Stimulated activated naive CD8-positive, alpha-beta T cell treated with anti-CD3 and anti-CD28 coated beads, Interleukin-15, Interleukin-2, amounts not matched to agents 100 ng/mL and 50 ng/mL, for 24 hours (primary cell): Measurements from ENCODE around the gene ACOT7.
A peak's percentile ranks its signal among the peaks of the same experiment; 100 is the strongest.

ENCODE experiments used
- H3K27ac Mint-ChIP-seq: one replicate; pipeline ENCODE4 v1.8.0; 2021; ENCODE audit warnings: mild to moderate bottlenecking, mixed read lengths
- H3K27me3 Mint-ChIP-seq: one replicate; pipeline ENCODE4 v1.8.0; 2021; ENCODE audit warnings: mixed read lengths
- H3K36me3 Mint-ChIP-seq: one replicate; pipeline ENCODE4 v1.8.0; 2021; ENCODE audit warnings: low read depth, mixed read lengths
- H3K4me1 Mint-ChIP-seq: one replicate; pipeline ENCODE4 v1.8.0; 2021; ENCODE audit warnings: low read depth, mixed read lengths
- H3K4me3 Mint-ChIP-seq: one replicate; pipeline ENCODE4 v1.8.0; 2021; ENCODE audit warnings: mild to moderate bottlenecking, mixed read lengths
- H3K9me3 Mint-ChIP-seq: one replicate; pipeline ENCODE4 v1.8.0; 2021; ENCODE audit warnings: mixed read lengths

Gene ACOT7

DNA sequence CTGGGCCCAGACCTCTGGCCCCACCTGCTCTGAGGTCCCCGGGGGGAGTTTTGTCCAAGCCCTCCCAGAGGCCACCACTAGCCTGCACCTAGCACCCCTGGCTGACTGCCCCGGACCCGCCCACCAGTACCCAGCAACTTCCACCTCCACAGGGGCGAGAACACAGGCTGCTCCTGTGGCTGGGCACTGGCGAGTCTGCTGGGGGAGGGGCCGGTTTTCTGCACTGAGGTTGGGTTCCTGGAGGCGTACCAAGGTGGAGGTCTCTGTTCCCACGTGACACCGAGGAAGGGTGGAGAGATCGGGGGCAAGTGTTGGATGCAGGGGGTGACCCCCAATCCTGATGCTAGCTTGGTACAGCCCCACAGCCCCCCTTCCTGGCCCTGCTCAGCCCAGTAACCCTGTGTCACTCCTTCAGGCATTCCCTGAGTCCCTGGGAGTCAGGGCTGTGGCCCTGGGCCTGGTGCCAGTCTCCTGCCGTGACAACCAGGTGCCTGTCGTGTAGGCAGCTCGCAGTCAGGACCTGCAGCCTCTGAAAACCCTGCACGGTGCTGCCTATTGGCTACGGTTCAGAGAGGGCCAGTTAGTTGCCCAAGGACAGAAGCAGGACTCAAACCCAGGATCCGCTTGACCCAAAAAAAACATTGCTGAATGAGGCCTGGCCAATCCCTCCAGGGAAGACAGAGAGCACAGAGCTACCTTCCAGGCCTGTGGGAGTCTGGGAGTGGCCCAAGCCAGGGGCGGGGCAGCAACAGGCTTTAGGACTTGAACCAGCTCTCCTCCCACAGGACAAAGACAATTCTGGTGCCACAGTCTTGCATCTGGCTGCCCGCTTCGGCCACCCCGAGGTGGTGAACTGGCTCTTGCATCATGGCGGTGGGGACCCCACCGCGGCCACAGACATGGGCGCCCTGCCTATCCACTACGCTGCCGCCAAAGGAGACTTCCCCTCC is 34.1 kb upstream of the ACOT7 start:
- peaks cover 22% of the 10 kb centered on the region for H3K27me3 Mint-ChIP-seq
- no peak overlapping the region for H3K27ac Mint-ChIP-seq
- H3K4me3 Mint-ChIP-seq, result no peak overlapping the region
- H3K4me1 Mint-ChIP-seq, result peaks cover 11% of the 10 kb centered on the region
- no peaks in the 10 kb centered on the region for H3K36me3 Mint-ChIP-seq
- no peaks in the 10 kb centered on the region for H3K9me3 Mint-ChIP-seq

GRCh38 chr1:6426972-6427350 is 33.4 kb upstream of the ACOT7 start:
- H3K27ac Mint-ChIP-seq, result no peak overlapping the region
- peaks cover 11% of the 10 kb centered on the region for H3K4me1 Mint-ChIP-seq
- no peak overlapping the region for H3K4me3 Mint-ChIP-seq
- H3K36me3 Mint-ChIP-seq, result no peaks in the 10 kb centered on the region
- H3K27me3 Mint-ChIP-seq, result peaks cover 24% of the 10 kb centered on the region
- no peaks in the 10 kb centered on the region for H3K9me3 Mint-ChIP-seq

DNA sequence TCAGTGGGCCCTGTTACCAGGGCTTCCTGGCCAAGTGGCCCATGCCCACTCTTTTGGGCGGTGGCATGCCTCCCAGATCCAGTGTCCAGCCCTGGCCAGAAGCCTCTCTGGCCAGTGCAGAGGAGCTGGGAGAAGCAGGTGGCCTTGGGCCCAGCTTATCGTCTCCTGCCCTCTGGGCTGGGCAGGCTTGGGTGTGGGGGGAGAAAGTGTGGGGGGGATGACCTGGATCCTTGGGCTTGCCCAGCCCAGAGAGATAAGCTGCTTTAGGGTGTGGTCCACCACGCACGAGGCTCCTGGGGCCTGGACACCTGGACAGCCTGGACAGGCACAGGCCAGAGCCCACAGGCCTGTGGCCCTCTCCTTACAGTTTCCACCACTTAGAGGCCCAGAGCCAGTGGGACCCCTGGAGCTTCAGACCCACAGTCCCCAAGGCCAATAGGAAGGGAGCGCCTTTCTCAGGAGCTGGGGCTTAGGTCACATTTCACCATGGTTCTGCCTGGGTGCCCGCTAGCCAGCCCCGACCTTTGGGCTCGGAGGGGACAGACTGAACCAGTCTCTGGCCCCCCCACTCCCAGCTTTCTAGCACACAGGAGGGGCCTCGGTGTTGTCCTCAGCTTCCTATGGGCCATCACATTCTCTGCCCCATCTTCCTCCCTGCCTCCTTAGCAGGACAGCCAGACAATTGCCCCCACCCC is 32.9 kb upstream of the ACOT7 start:
- Mint-ChIP-seq H3K27me3 (peaks cover 29% of the 10 kb centered on the region), H3K4me3 (no peak overlapping the region), H3K9me3 (no peaks in the 10 kb centered on the region), H3K36me3 (no peaks in the 10 kb centered on the region), H3K4me1 (peaks cover 11% of the 10 kb centered on the region), H3K27ac (no peak overlapping the region)

- no peaks in the 10 kb centered on the region for H3K36me3 Mint-ChIP-seq
- no peak overlapping the region for H3K27ac Mint-ChIP-seq
- no peaks in the 10 kb centered on the region for H3K9me3 Mint-ChIP-seq
- H3K4me3 Mint-ChIP-seq, result no peak overlapping the region
- H3K4me1 Mint-ChIP-seq, result peaks cover 14% of the 10 kb centered on the region
- peaks cover 36% of the 10 kb centered on the region for H3K27me3 Mint-ChIP-seq
These were observed 32.1 kb upstream of the ACOT7 start for GRCh38 chr1:6425658-6426057.

- Mint-ChIP-seq H3K27ac (no peak within 1 kb of the TSS), H3K36me3 (no peaks in the 10 kb centered on the region), H3K4me1 (peaks cover 14% of the 10 kb centered on the region), H3K9me3 (no peaks in the 10 kb centered on the region), H3K27me3 (peaks cover 30% of the 10 kb centered on the region), H3K4me3 (peak within 1 kb of the TSS; percentile 25)
These were observed 31.3 kb upstream of the ACOT7 start, which contains the start of gene ESPN for GRCh38 chr1:6424619-6425593. Gene ESPN, plus strand, starts transcription at chr1:6424776. Its CDS starts 180 bp downstream, at chr1:6424956.

- Mint-ChIP-seq H3K36me3 (no peaks in the 10 kb centered on the region), H3K27me3 (peaks cover 30% of the 10 kb centered on the region), H3K27ac (no peak overlapping the region), H3K9me3 (no peaks in the 10 kb centered on the region), H3K4me3 (peak overlapping the region; percentile 25), H3K4me1 (peaks cover 15% of the 10 kb centered on the region)
These were observed 30.5 kb upstream of the ACOT7 start for GRCh38 chr1:6424000-6424565.

- H3K27me3 Mint-ChIP-seq, result peaks cover 32% of the 10 kb centered on the region
- no peak overlapping the region for H3K27ac Mint-ChIP-seq
- no peaks in the 10 kb centered on the region for H3K36me3 Mint-ChIP-seq
- H3K4me1 Mint-ChIP-seq, result peaks cover 17% of the 10 kb centered on the region
- no peaks in the 10 kb centered on the region for H3K9me3 Mint-ChIP-seq
- peak overlapping the region; percentile 10 for H3K4me3 Mint-ChIP-seq
These were observed 29.9 kb upstream of the ACOT7 start for GRCh38 chr1:6423321-6423999.

DNA sequence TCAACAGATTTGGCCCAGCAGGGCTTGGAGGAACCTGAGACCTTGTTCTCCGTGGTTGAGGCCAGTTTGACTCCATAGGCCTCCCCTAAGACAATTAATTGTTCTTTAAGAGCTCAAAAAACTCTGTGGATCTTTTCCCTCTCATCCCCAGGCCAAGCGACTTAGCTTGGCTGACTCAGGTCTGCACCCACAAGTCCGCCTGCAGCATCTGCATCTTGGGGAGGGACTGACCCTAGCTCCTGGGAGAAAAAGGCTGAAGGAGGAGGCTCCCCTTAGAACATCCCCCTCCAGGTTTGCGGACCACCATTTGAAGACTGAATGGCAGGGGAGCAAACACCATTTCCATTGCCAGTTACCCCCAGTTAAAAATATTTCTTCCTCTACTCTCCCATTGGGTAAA is 27.7 kb upstream of the ACOT7 start:
- H3K36me3 Mint-ChIP-seq, result no peaks in the 10 kb centered on the region

GRCh38 chr1:6420454-6421042 is 27.0 kb upstream of the ACOT7 start:
- H3K4me1 Mint-ChIP-seq, result peaks cover 17% of the 10 kb centered on the region
- no peaks in the 10 kb centered on the region for H3K36me3 Mint-ChIP-seq
- peaks cover 54% of the 10 kb centered on the region for H3K27me3 Mint-ChIP-seq
- no peak overlapping the region for H3K4me3 Mint-ChIP-seq
- H3K27ac Mint-ChIP-seq, result no peak overlapping the region
- no peaks in the 10 kb centered on the region for H3K9me3 Mint-ChIP-seq

More for the DNA sequence above, 27.7 kb upstream of the ACOT7 start:
- Mint-ChIP-seq H3K27ac (no peak overlapping the region), H3K4me3 (no peak overlapping the region), H3K27me3 (peaks cover 47% of the 10 kb centered on the region), H3K9me3 (no peaks in the 10 kb centered on the region), H3K4me1 (peaks cover 17% of the 10 kb centered on the region)

DNA sequence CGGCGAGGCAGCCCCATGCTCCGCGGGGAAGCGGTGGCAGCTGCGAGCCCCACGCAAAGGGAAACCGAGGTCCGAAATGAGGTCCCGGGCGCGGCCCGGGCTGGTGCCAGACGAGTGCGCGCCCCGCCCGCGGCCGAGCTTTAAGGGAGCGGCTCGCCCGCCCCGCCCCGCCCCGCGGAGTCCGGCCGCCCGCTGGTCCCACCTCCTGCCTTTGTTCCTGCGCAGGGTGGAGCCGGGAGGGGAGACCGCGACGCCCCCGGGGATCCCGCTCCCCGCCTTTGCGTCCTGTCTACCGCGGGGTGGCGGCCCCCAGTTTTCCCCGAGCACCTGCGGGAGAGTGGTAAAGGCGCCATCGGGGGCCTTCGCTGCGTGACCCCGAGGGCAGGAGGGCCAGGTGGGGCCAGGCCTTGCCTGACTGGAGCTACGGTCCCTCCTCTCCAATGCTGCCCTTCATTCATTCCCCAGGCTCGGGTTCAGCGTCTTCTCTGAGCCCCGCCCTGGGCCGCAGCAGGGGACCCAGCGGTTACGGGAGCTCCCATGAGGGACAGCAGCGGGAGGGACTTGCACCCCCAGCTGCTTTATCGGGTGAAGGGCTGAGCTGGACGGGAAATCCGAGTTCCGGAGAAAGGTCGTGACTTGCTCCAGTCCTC is 26.4 kb upstream of the ACOT7 start, which contains the start of gene HES2:
TSS of gene HES2 (minus strand) at position 116 of the 650 bp plus-strand sequence. CDS start at position 17, 99 bp downstream.
- Mint-ChIP-seq H3K27me3 (peaks cover 60% of the 10 kb centered on the region), H3K36me3 (no peaks in the 10 kb centered on the region), H3K9me3 (no peaks in the 10 kb centered on the region), H3K27ac (no peak within 1 kb of the TSS), H3K4me3 (no peak within 1 kb of the TSS), H3K4me1 (peaks cover 19% of the 10 kb centered on the region)

DNA sequence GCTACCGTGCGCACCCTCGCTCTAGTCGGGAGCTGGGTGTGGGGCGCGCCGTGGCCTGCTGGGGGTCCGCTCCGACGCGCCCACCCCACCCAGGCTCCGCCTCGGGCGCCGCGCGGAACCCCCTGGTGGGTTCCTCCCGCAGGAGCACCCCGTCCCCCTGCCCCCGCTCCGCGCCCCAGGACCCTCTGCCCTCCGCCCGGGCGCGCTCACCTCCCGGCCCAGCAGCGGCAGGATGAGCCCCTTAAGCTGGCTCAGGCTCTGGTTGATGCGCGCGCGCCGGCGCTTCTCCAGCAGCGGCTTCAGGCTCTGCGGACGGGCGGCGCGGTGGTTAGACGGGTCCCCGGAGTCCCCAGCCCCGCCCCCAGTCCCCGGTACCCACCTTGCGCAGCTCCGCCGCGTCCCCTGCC is 25.8 kb upstream of the ACOT7 start:
- Mint-ChIP-seq H3K4me1 (peaks cover 22% of the 10 kb centered on the region), H3K36me3 (no peaks in the 10 kb centered on the region), H3K4me3 (no peak overlapping the region), H3K27me3 (peaks cover 64% of the 10 kb centered on the region), H3K27ac (no peak overlapping the region), H3K9me3 (no peaks in the 10 kb centered on the region)

DNA sequence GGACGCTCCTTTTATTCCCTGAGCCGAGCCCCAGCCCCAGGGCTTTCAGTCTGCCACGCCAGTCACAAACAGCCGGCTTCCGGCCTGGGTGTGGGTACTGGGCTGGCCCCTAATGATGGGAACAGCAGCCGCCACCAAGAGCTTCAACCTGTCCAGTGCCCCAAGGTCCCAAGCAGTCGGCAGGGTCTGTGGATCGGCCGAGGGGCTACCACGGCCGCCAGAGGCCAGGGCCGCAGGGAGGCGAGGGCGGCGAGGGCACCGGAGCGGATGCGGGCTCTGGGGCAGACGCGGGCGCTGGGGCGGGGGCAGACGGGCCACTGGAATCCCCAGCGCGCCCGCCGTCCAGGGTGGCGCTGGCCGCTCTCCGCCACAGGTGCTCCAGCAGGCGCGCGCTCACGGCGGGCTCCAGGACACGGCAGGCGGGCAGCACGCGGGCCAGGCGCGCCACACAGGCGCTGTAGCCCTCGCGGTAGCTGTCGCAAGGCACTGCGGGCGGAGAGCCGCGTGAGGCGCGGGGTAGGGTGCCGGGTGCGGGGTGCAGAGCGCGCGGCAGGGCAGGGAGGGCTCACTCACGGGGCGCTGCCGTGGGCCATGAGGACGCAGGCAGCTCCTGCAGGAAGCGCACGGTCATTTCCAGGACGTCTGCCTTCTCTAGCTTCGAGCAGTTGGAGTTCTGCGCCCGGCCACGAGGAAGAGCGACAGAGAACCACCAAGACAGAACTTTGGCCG is 25.3 kb upstream of the ACOT7 start:
- Mint-ChIP-seq H3K4me3 (no peak overlapping the region), H3K4me1 (peaks cover 17% of the 10 kb centered on the region), H3K27ac (no peak overlapping the region), H3K27me3 (peaks cover 62% of the 10 kb centered on the region), H3K36me3 (no peaks in the 10 kb centered on the region), H3K9me3 (no peaks in the 10 kb centered on the region)
